ENCODE results near the gene NLRP10.

The NLRP10 gene

DNA sequence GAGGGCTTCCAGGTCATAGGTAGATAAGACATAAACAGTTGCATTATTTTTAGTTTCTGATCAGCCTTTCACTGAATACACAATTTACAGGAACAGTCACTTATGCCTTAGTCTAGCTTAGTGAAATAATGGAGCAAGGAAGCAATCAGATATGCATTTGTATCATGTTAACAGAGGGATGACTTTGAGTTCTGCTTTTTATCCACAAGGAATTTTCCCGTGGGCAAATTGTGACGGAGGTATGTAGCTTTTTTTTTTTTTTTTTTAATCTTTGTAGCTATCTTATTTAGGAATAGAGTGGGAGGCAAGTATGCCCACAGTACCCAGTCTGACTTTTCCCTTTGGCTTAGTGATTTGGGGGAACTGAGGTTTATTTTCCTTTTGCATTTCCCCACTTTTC lies 3.4 kb upstream of the NLRP10 start:
- no peaks in the 10 kb centered on the region for H3K27me3 ChIP-seq (ENCODE audit: control insufficient read depth in 1 of 2, insufficient read depth in 1 of 2, low read length in 2 of 2)
- no peak overlapping the region for H3K4me3 ChIP-seq (ENCODE audit: insufficient read depth in 1 of 2, low read depth in 1 of 2, low read length in 2 of 2)
- H3K36me3 ChIP-seq (ENCODE audit: control insufficient read depth in 1 of 2, insufficient read depth in 2 of 2, low read depth in 1 of 2, low read length in 2 of 2), result no peaks in the 10 kb centered on the region
- no peak overlapping the region for H2BK5ac ChIP-seq (ENCODE audit: low read depth, low read length, poor library complexity, severe bottlenecking)
- no peak overlapping the region for H4K8ac ChIP-seq (ENCODE audit: low read length)
- no peak overlapping the region for H2BK120ac ChIP-seq (ENCODE audit: low read depth, low read length)
- no peak overlapping the region for H3K18ac ChIP-seq (ENCODE audit: low read depth in 1 of 2, low read length in 2 of 2)
- H2AK5ac ChIP-seq (ENCODE audit: low read length, severe bottlenecking), result no peak overlapping the region
- no peak overlapping the region for H2BK15ac ChIP-seq (ENCODE audit: low read depth, poor library complexity, severe bottlenecking)
- H2BK12ac ChIP-seq (ENCODE audit: low read length in 2 of 2), result no peak overlapping the region
- no peaks in the 10 kb centered on the region for H3K9me3 ChIP-seq (ENCODE audit: control insufficient read depth, low read length)
- H3K4me2 ChIP-seq (ENCODE audit: low read length, poor library complexity, severe bottlenecking), result no peak overlapping the region
- no peak overlapping the region for H2AFZ ChIP-seq (ENCODE audit: low read depth, low read length)
- H3K23ac ChIP-seq (ENCODE audit: low read length in 2 of 2), result no peak overlapping the region
- H3K27ac ChIP-seq (ENCODE audit: low read length, poor library complexity, severe bottlenecking), result no peak overlapping the region
- no peaks in the 10 kb centered on the region for H3K79me1 ChIP-seq (replicated peaks; ENCODE audit: low read length, poor library complexity, severe bottlenecking)
- H3K9ac ChIP-seq (ENCODE audit: low read length), result no peak overlapping the region
- no peak overlapping the region for H3K4ac ChIP-seq (ENCODE audit: low read depth in 1 of 2, low read length in 2 of 2)
- WGBS, result 76% methylated on average over 2 of the region's 2 CpGs
- H4K91ac ChIP-seq (ENCODE audit: low read length), result no peak overlapping the region
- H3K14ac ChIP-seq (ENCODE audit: low read length in 2 of 2), result no peak overlapping the region
- peaks cover 3% of the 10 kb centered on the region for H3K4me1 ChIP-seq (ENCODE audit: control insufficient read depth, insufficient read depth, low read depth, low read length)
- no peak for DNase-seq

DNA sequence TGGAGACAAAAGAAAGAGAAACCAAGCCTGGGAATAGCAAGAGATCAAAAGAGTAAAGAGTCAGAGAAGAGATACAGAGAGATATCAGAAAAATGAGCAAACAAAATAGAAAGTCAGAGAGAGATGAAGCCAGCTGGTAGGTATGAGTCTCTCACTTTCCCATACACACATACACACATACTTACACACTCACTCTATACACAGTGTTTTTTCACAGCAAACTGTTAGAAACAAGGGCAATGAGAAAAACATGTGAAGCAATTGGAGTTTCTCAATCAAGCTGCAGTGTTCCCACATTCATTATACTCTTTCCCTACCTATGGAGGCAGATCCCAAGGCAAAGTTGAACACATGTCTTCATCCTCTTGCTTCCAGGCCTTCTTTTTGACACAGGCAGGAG lies 2.6 kb upstream of the NLRP10 start:
- no peak overlapping the region for H3K18ac ChIP-seq (ENCODE audit: low read depth in 1 of 2, low read length in 2 of 2)
- H4K91ac ChIP-seq (ENCODE audit: low read length), result no peak overlapping the region

DNA sequence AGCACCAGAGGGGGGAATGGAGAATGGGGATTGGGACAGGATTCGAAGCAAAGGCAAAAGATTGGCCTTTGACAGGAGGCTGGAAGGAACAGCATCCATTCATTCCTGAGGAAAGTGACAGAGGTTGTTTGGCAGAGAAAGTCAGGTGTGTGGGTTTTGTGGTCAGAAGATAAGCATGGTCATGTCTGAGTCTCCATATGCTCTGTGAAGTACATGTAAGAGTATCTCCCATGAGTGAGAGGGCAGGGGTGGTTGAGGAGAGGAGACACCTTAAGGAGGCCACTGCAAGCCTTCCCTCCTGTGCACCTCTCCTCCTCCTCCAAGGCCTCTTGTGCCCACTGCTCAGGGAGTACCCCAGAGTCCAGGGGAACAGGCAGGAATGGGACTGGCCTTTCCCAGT lies 1.9 kb upstream of the NLRP10 start:
- WGBS, result 74% methylated on average over 1 of the region's 1 CpG

More for the DNA sequence above, 2.6 kb upstream of the NLRP10 start:
- H3K4me3 ChIP-seq (ENCODE audit: insufficient read depth in 1 of 2, low read depth in 1 of 2, low read length in 2 of 2), result no peak overlapping the region
- no peak overlapping the region for H4K8ac ChIP-seq (ENCODE audit: low read length)
- no peak overlapping the region for H3K9ac ChIP-seq (ENCODE audit: low read length)
- no peak overlapping the region for H3K4ac ChIP-seq (ENCODE audit: low read depth in 1 of 2, low read length in 2 of 2)
- H2AFZ ChIP-seq (ENCODE audit: low read depth, low read length), result no peak overlapping the region
- H3K23ac ChIP-seq (ENCODE audit: low read length in 2 of 2), result no peak overlapping the region
- H2AK5ac ChIP-seq (ENCODE audit: low read length, severe bottlenecking), result no peak overlapping the region
- H2BK5ac ChIP-seq (ENCODE audit: low read depth, low read length, poor library complexity, severe bottlenecking), result no peak overlapping the region
- no peaks in the 10 kb centered on the region for H3K36me3 ChIP-seq (ENCODE audit: control insufficient read depth in 1 of 2, insufficient read depth in 2 of 2, low read depth in 1 of 2, low read length in 2 of 2)
- H2BK120ac ChIP-seq (ENCODE audit: low read depth, low read length), result no peak overlapping the region
- no peaks in the 10 kb centered on the region for H3K9me3 ChIP-seq (ENCODE audit: control insufficient read depth, low read length)
- H3K4me1 ChIP-seq (ENCODE audit: control insufficient read depth, insufficient read depth, low read depth, low read length), result peaks cover 3% of the 10 kb centered on the region
- H3K27me3 ChIP-seq (ENCODE audit: control insufficient read depth in 1 of 2, insufficient read depth in 1 of 2, low read length in 2 of 2), result no peaks in the 10 kb centered on the region
- no peak overlapping the region for H2BK12ac ChIP-seq (ENCODE audit: low read length in 2 of 2)
- H3K27ac ChIP-seq (ENCODE audit: low read length, poor library complexity, severe bottlenecking), result no peak overlapping the region
- H3K4me2 ChIP-seq (ENCODE audit: low read length, poor library complexity, severe bottlenecking), result no peak overlapping the region
- H2BK15ac ChIP-seq (ENCODE audit: low read depth, poor library complexity, severe bottlenecking), result no peak overlapping the region
- no peaks in the 10 kb centered on the region for H3K79me1 ChIP-seq (replicated peaks; ENCODE audit: low read length, poor library complexity, severe bottlenecking)
- DNase-seq, result no peak
- H3K14ac ChIP-seq (ENCODE audit: low read length in 2 of 2), result no peak overlapping the region

DNA sequence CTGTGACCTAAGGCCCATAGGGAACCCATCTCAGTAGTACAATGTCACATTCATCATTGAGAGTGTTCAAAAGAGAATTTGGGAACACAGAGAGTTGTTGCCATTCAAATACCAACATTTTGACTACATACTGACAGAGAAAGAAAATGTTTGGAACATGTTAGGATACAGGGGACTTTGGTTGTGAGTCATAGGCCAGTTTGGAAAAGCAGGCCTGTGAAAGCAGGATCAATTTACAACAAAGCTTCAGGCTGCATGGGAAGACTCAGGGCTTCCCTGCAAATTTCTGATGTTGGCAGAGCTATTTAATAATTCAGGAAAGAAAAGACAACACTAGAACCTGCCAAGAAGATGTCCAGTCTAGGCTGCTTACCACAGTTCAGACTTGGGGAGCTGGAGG lies 374 bp downstream of the NLRP10 start:
- Histone ChIP-seq H3K4me3 (ENCODE audit: insufficient read depth in 1 of 2, low read depth in 1 of 2, low read length in 2 of 2) (peak overlapping the region in 1 of 2 experiments; percentile 28), H2BK12ac (ENCODE audit: low read length in 2 of 2) (no peak overlapping the region), H3K14ac (ENCODE audit: low read length in 2 of 2) (no peak overlapping the region), H3K23ac (ENCODE audit: low read length in 2 of 2) (no peak overlapping the region), H3K18ac (ENCODE audit: low read depth in 1 of 2, low read length in 2 of 2) (no peak overlapping the region), H3K4me1 (ENCODE audit: control insufficient read depth, insufficient read depth, low read depth, low read length) (peaks cover 3% of the 10 kb centered on the region), H3K4me2 (ENCODE audit: low read length, poor library complexity, severe bottlenecking) (no peak overlapping the region), H2AFZ (ENCODE audit: low read depth, low read length) (no peak overlapping the region), H2BK5ac (ENCODE audit: low read depth, low read length, poor library complexity, severe bottlenecking) (no peak overlapping the region), H3K79me1 (replicated peaks; ENCODE audit: low read length, poor library complexity, severe bottlenecking) (no peaks in the 10 kb centered on the region), H2BK15ac (ENCODE audit: low read depth, poor library complexity, severe bottlenecking) (no peak overlapping the region), H3K9me3 (ENCODE audit: control insufficient read depth, low read length) (no peaks in the 10 kb centered on the region), H2BK120ac (ENCODE audit: low read depth, low read length) (no peak overlapping the region), H4K8ac (ENCODE audit: low read length) (no peak overlapping the region), H4K91ac (ENCODE audit: low read length) (no peak overlapping the region), H3K4ac (ENCODE audit: low read depth in 1 of 2, low read length in 2 of 2) (no peak overlapping the region), H3K27ac (ENCODE audit: low read length, poor library complexity, severe bottlenecking) (no peak overlapping the region), H3K36me3 (ENCODE audit: control insufficient read depth in 1 of 2, insufficient read depth in 2 of 2, low read depth in 1 of 2, low read length in 2 of 2) (no peaks in the 10 kb centered on the region), H3K9ac (ENCODE audit: low read length) (peak overlapping the region; percentile 82), H2AK5ac (ENCODE audit: low read length, severe bottlenecking) (no peak overlapping the region), H3K27me3 (ENCODE audit: control insufficient read depth in 1 of 2, insufficient read depth in 1 of 2, low read length in 2 of 2) (peaks cover 0 to 5% of the 10 kb centered on the region in 2 experiments)
- DNase-seq, result peak; percentile 5

More for the DNA sequence above, 1.9 kb upstream of the NLRP10 start:
- H3K27me3 ChIP-seq (ENCODE audit: control insufficient read depth in 1 of 2, insufficient read depth in 1 of 2, low read length in 2 of 2), result no peaks in the 10 kb centered on the region
- H3K36me3 ChIP-seq (ENCODE audit: control insufficient read depth in 1 of 2, insufficient read depth in 2 of 2, low read depth in 1 of 2, low read length in 2 of 2), result no peaks in the 10 kb centered on the region
- no peak overlapping the region for H3K4me3 ChIP-seq (ENCODE audit: insufficient read depth in 1 of 2, low read depth in 1 of 2, low read length in 2 of 2)
- no peaks in the 10 kb centered on the region for H3K9me3 ChIP-seq (ENCODE audit: control insufficient read depth, low read length)
- no peak for DNase-seq
- no peak overlapping the region for H3K14ac ChIP-seq (ENCODE audit: low read length in 2 of 2)
- H3K27ac ChIP-seq (ENCODE audit: low read length, poor library complexity, severe bottlenecking), result no peak overlapping the region
- H3K9ac ChIP-seq (ENCODE audit: low read length), result no peak overlapping the region
- H4K8ac ChIP-seq (ENCODE audit: low read length), result no peak overlapping the region
- no peak overlapping the region for H2BK15ac ChIP-seq (ENCODE audit: low read depth, poor library complexity, severe bottlenecking)
- H2BK5ac ChIP-seq (ENCODE audit: low read depth, low read length, poor library complexity, severe bottlenecking), result no peak overlapping the region
- no peak overlapping the region for H3K4ac ChIP-seq (ENCODE audit: low read depth in 1 of 2, low read length in 2 of 2)
- no peak overlapping the region for H2AFZ ChIP-seq (ENCODE audit: low read depth, low read length)
- peaks cover 3% of the 10 kb centered on the region for H3K4me1 ChIP-seq (ENCODE audit: control insufficient read depth, insufficient read depth, low read depth, low read length)
- H2BK12ac ChIP-seq (ENCODE audit: low read length in 2 of 2), result no peak overlapping the region
- no peak overlapping the region for H3K23ac ChIP-seq (ENCODE audit: low read length in 2 of 2)
- H3K4me2 ChIP-seq (ENCODE audit: low read length, poor library complexity, severe bottlenecking), result no peak overlapping the region
- H4K91ac ChIP-seq (ENCODE audit: low read length), result no peak overlapping the region
- H2AK5ac ChIP-seq (ENCODE audit: low read length, severe bottlenecking), result no peak overlapping the region
- no peaks in the 10 kb centered on the region for H3K79me1 ChIP-seq (replicated peaks; ENCODE audit: low read length, poor library complexity, severe bottlenecking)
- H3K18ac ChIP-seq (ENCODE audit: low read depth in 1 of 2, low read length in 2 of 2), result no peak overlapping the region
- no peak overlapping the region for H2BK120ac ChIP-seq (ENCODE audit: low read depth, low read length)
